ENCODE measurements around the gene ADAMTS13. TPM values are rescaled to one million over a fixed set of nuclear protein-coding genes. Genes with fewer than 3 reads are reported as not detected.

ADAMTS13 gene
- total and polyA plus RNA-seq, 2 donors (not counting 3 experiments of a cell fraction or from before 2014, with no cell fraction given), result 1.5 to 2.5 TPM

DNA sequence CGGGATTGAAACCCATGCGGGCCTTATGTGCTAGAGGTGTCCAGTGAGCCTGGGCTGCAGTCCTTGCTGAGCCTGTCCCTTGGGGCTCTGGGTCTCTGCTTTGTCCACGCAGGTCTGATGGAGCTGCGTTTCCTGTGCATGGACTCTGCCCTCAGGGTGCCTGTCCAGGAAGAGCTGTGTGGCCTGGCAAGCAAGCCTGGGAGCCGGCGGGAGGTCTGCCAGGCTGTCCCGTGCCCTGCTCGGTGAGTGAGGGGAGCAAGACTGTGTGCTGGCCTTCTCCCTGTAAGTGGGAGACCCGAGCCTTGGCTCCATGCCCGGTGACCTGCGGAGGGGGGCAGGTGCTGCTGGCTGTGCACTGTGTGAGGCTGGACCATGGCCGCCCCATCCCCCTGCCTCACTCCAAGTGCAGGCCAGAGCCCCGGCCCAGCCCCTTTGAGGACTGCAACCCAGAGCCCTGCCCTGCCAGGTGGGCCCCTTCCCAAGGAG is 26.4 kb downstream of the ADAMTS13 start:
- H3K9me1 ChIP-seq (replicated peaks; ENCODE audit: control insufficient read depth, extremely low read depth, insufficient read depth, low read length), result no peaks in the 10 kb centered on the region
- POLR2A ChIA-PET, result no interaction called here
- FAIRE-seq, result no peak
- no peak for DNase-seq (ENCODE audit: low read depth, low spot score)
- intact Hi-C loops (cut with micrococcal nuclease) (no loop called here), dilution Hi-C loops (cut with MboI; ENCODE audit: extremely low pct_ligation_motif_present, low sequenced_read_pairs) (no loop called here)
- H2AFZ ChIP-seq (ENCODE audit: low read depth, low read length), result no peak overlapping the region
- H3K4me1 ChIP-seq (ENCODE audit: control insufficient read depth, extremely low read depth, insufficient read depth, low read length), result no peaks in the 10 kb centered on the region
- no peaks in the 10 kb centered on the region for H4K20me1 ChIP-seq (replicated peaks; ENCODE audit: control insufficient read depth, extremely low read depth, insufficient read depth, low read length)
- H3K4me3 ChIP-seq (replicated peaks in 1 of 3; ENCODE audit: insufficient read depth in 1 of 3, low read depth in 1 of 3, low read length in 3 of 3), result no peak overlapping the region
- BruUV-seq (replicated peaks), result no TSS peak
- H3K27ac ChIP-seq (ENCODE audit: insufficient read depth, low read depth, low read length), result no peak overlapping the region
- no peaks in the 10 kb centered on the region for H3K79me2 ChIP-seq (ENCODE audit: control insufficient read depth, insufficient read depth, low read length)
- no peak overlapping the region for H3K9ac ChIP-seq (replicated peaks; ENCODE audit: extremely low read depth, insufficient read depth, low read length)
- TF ChIP-seq, protein P1, sequence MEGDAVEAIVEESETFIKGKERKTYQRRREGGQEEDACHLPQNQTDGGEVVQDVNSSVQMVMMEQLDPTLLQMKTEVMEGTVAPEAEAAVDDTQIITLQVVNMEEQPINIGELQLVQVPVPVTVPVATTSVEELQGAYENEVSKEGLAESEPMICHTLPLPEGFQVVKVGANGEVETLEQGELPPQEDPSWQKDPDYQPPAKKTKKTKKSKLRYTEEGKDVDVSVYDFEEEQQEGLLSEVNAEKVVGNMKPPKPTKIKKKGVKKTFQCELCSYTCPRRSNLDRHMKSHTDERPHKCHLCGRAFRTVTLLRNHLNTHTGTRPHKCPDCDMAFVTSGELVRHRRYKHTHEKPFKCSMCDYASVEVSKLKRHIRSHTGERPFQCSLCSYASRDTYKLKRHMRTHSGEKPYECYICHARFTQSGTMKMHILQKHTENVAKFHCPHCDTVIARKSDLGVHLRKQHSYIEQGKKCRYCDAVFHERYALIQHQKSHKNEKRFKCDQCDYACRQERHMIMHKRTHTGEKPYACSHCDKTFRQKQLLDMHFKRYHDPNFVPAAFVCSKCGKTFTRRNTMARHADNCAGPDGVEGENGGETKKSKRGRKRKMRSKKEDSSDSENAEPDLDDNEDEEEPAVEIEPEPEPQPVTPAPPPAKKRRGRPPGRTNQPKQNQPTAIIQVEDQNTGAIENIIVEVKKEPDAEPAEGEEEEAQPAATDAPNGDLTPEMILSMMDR (IDR thresholded peaks at IDR 0.05; ENCODE audit: extremely low read depth in 1 of 2, insufficient read depth in 1 of 2, low read depth in 1 of 2, low read length in 2 of 2), result no peak
- TF ChIP-seq POLR2AphosphoS5 (IDR thresholded peaks at IDR 0.05; ENCODE audit: insufficient read depth, low read depth, low read length), result no peak
- TF ChIP-seq JUN (IDR thresholded peaks at IDR 0.05; ENCODE audit: borderline replicate concordance, insufficient read depth, insufficient read length, low read depth), result no peak
- no peak for TF ChIP-seq GATA2 (IDR thresholded peaks at IDR 0.05; ENCODE audit: insufficient read depth, insufficient read length, low read depth, low read length)
- TF ChIP-seq EZH2 (IDR thresholded peaks at IDR 0.05; ENCODE audit: borderline replicate concordance, low read depth, low read length, severe bottlenecking), result no peak
- no peak for TF ChIP-seq MAX (IDR thresholded peaks at IDR 0.05; ENCODE audit: insufficient read depth, insufficient read length)
- no peak for TF ChIP-seq MYC (IDR thresholded peaks at IDR 0.05; ENCODE audit: low read depth, low read length)
- no peak for TF ChIP-seq POLR2A (IDR thresholded peaks at IDR 0.05; ENCODE audit: low read depth, low read length)
- TF ChIP-seq FOS (IDR thresholded peaks at IDR 0.05; ENCODE audit: borderline replicate concordance, insufficient read depth, low read length), result no peak
- no peaks in the 10 kb centered on the region for H3K9me3 ChIP-seq (replicated peaks; ENCODE audit: control insufficient read depth, insufficient read depth, low read length)
- H3K4me2 ChIP-seq (ENCODE audit: insufficient read depth, low read length), result no peak overlapping the region
- H3K27me3 ChIP-seq (ENCODE audit: control insufficient read depth in 2 of 2, insufficient read depth in 2 of 2, low read length in 2 of 2), result no peaks in the 10 kb centered on the region
- no peaks in the 10 kb centered on the region for H3K36me3 ChIP-seq (ENCODE audit: control insufficient read depth in 2 of 2, extremely low read depth in 1 of 2, insufficient read depth in 2 of 2, low read length in 2 of 2)
- CTCF ChIA-PET, result no interaction called here

Measured in endothelial cell of umbilical vein (primary cell).